Panc1 (cell line): ENCODE data around the gene MICALL2. TPM values are rescaled to one million over a fixed set of nuclear protein-coding genes. Genes with fewer than 3 reads are reported as not detected.

Experiments used
- ATAC-seq: fragments of 200-7000 bp; cut with Tn5 transposase; 2 replicates; pipeline ENCODE4 v1.9.1; 2020; ENCODE audit warnings: mild to moderate bottlenecking, moderate library complexity
- BruUV-seq: library from RNA; stranded (reverse); fragments of 400-500 nt; replicated peaks from 2 replicates; lab custom pipeline; 2021; lab: Mats Ljungman, UMichigan
- CTCF ChIA-PET: fragments of 300-600 bp; sonication (Branson Sonifier 250); formaldehyde crosslinking; loops from one replicate; lab custom pipeline; 2022; ENCODE audit warnings: antibody characterized with exemption; lab: Charles Lee
- POLR2A ChIA-PET: fragments of 300-600 bp; sonication (Branson Sonifier 250); formaldehyde crosslinking; loops from one replicate; lab custom pipeline; 2022; ENCODE audit warnings: antibody characterized with exemption; lab: Charles Lee
- DNase-seq: peaks from one replicate; pipeline ENCODE4 v3.0.0-alpha.2; 2010; ENCODE audit warnings: low read depth, low spot score
- H3K27ac ChIP-seq: 2 replicates; pipeline ENCODE4 v1.5.1; 2011; ENCODE audit warnings: mild to moderate bottlenecking, low read length, inconsistent platforms
- H3K27me3 ChIP-seq: fragments of 200-500 bp; sonication (Bioruptor generic); 2 replicates; pipeline ENCODE4 v1.6.0; 2014; ENCODE audit warnings: low read length, inconsistent platforms; ENCODE audit not compliant: control insufficient read depth, insufficient read depth
- H3K36me3 ChIP-seq: fragments of 200-500 bp; sonication (Bioruptor generic); 2 replicates; pipeline ENCODE4 v1.5.1; 2014; ENCODE audit warnings: inconsistent platforms, mild to moderate bottlenecking, low read length, moderate library complexity; ENCODE audit not compliant: control insufficient read depth, insufficient read depth
- H3K4me1 ChIP-seq: 2 replicates; pipeline ENCODE4 v1.5.1; 2011; ENCODE audit warnings: inconsistent platforms, mild to moderate bottlenecking, low read length, moderate library complexity; ENCODE audit not compliant: control insufficient read depth, insufficient read depth
- H3K4me3 ChIP-seq, 2 experiments: 2 replicates each; pipeline ENCODE4 v1.5.1; 2011 to 2012; ENCODE audit warnings: low read depth in 2 of 2, low read length in 2 of 2, mild to moderate bottlenecking in 2 of 2, inconsistent platforms in 1 of 2, moderate library complexity in 1 of 2
- H3K9me3 ChIP-seq: fragments of 200-500 bp; sonication (Bioruptor generic); 2 replicates; pipeline ENCODE4 v1.5.1; 2014; ENCODE audit warnings: low read depth, mild to moderate bottlenecking, inconsistent platforms, low read length, moderate library complexity; ENCODE audit not compliant: control insufficient read depth, insufficient read depth
- POLR2AphosphoS5 ChIP-seq: IDR thresholded peaks from 2 replicates; pipeline ENCODE4 v1.6.1; 2012; ENCODE audit warnings: mild to moderate bottlenecking, low read depth, low read length, moderate library complexity
- SIN3A ChIP-seq: IDR thresholded peaks from 2 replicates; pipeline ENCODE4 v1.6.1; 2012; ENCODE audit warnings: low read depth, mild to moderate bottlenecking, low read length, moderate library complexity, borderline replicate concordance; ENCODE audit not compliant: insufficient read depth
- TCF7L2 ChIP-seq: IDR thresholded peaks from 2 replicates; pipeline ENCODE4 v1.6.1; 2011; ENCODE audit warnings: mild to moderate bottlenecking, low read depth, low read length, inconsistent platforms
- in situ Hi-C: cut with HindIII; loops from 2 replicates; pipeline ENCODE4 v1.10.0; 2016; ENCODE audit warnings: low sequenced_read_pairs, low pct_unique_long_range_greater_than_20kb
- intact Hi-C: fragments of 100-400 bp; cut with micrococcal nuclease; formaldehyde crosslinking; loops from one replicate; pipeline ENCODE4 v1.10.0; 2022; ENCODE audit not compliant: unreplicated experiment
- total RNA-seq: library from RNA; stranded (reverse); gene quantifications from one replicate; pipeline ENCODE4 v1.2.1, GENCODE V29; 2021; ENCODE audit not compliant: unreplicated experiment
- TF ChIP-seq, protein P1 (sequence below): fragments of 450-650 bp; IDR thresholded peaks from 2 replicates; pipeline ENCODE4 v1.5.1; 2017; ENCODE audit warnings: mild to moderate bottlenecking
- TF ChIP-seq, protein P2 (sequence below), 2 experiments: IDR thresholded peaks; 2 replicates each; pipeline ENCODE4 v1.6.1; 2011 to 2012; ENCODE audit warnings: low read depth in 2 of 2, control low read depth in 1 of 2, low read length in 1 of 2, mild to moderate bottlenecking in 1 of 2, moderate library complexity in 1 of 2; ENCODE audit not compliant: insufficient read depth in 1 of 2

The MICALL2 gene
- total RNA-seq, 1 experiment from 2014 or later, result 144 TPM

DNA sequence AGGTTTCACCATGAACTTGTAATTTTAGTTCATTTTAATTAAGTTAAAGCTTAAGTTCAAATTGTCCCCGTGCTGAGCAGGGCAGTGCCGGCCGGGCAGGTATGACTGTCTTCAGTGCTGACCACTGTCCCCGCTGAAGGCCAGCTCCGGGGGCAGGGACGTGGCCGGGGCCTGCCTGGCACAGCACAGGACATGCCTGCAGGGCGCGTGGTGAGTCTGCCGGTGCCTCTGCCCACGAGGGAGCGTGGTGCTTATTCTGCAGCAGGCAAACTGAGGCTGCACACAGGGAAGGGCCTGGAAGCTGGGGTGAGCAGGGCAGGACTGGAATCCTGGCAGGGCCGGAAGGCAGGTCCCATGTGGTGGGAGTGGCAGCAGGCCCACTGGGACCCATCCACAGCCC lies 9.8 kb downstream of the MICALL2 start:
- Histone ChIP-seq H3K36me3 (no peaks in the 10 kb centered on the region; the same call in 1 of the 2 replicates), H3K4me3 (no peak overlapping the region), H3K27me3 (no peaks in the 10 kb centered on the region), H3K9me3 (no peaks in the 10 kb centered on the region), H3K4me1 (peaks cover 82% of the 10 kb centered on the region), H3K27ac (peak overlapping the region; percentile 81)
- CTCF ChIA-PET, result interaction anchor here (1.5 kb wide), 1 partner anchor 25 kb away, joined by 3 read pairs; no protein-coding TSS in a partner anchor
- no TSS peak for BruUV-seq
- POLR2A ChIA-PET, result no interaction called here
- ATAC-seq, result no peak
- TF ChIP-seq, protein P1, sequence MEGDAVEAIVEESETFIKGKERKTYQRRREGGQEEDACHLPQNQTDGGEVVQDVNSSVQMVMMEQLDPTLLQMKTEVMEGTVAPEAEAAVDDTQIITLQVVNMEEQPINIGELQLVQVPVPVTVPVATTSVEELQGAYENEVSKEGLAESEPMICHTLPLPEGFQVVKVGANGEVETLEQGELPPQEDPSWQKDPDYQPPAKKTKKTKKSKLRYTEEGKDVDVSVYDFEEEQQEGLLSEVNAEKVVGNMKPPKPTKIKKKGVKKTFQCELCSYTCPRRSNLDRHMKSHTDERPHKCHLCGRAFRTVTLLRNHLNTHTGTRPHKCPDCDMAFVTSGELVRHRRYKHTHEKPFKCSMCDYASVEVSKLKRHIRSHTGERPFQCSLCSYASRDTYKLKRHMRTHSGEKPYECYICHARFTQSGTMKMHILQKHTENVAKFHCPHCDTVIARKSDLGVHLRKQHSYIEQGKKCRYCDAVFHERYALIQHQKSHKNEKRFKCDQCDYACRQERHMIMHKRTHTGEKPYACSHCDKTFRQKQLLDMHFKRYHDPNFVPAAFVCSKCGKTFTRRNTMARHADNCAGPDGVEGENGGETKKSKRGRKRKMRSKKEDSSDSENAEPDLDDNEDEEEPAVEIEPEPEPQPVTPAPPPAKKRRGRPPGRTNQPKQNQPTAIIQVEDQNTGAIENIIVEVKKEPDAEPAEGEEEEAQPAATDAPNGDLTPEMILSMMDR, result no peak
- TF ChIP-seq POLR2AphosphoS5, result no peak
- no peak for TF ChIP-seq TCF7L2
- TF ChIP-seq, protein P2, sequence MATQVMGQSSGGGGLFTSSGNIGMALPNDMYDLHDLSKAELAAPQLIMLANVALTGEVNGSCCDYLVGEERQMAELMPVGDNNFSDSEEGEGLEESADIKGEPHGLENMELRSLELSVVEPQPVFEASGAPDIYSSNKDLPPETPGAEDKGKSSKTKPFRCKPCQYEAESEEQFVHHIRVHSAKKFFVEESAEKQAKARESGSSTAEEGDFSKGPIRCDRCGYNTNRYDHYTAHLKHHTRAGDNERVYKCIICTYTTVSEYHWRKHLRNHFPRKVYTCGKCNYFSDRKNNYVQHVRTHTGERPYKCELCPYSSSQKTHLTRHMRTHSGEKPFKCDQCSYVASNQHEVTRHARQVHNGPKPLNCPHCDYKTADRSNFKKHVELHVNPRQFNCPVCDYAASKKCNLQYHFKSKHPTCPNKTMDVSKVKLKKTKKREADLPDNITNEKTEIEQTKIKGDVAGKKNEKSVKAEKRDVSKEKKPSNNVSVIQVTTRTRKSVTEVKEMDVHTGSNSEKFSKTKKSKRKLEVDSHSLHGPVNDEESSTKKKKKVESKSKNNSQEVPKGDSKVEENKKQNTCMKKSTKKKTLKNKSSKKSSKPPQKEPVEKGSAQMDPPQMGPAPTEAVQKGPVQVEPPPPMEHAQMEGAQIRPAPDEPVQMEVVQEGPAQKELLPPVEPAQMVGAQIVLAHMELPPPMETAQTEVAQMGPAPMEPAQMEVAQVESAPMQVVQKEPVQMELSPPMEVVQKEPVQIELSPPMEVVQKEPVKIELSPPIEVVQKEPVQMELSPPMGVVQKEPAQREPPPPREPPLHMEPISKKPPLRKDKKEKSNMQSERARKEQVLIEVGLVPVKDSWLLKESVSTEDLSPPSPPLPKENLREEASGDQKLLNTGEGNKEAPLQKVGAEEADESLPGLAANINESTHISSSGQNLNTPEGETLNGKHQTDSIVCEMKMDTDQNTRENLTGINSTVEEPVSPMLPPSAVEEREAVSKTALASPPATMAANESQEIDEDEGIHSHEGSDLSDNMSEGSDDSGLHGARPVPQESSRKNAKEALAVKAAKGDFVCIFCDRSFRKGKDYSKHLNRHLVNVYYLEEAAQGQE (IDR thresholded peaks at IDR 0.05; ENCODE audit: insufficient read depth in 1 of 2, low read depth in 2 of 2, low read length in 1 of 2), result no peak
- no peak for TF ChIP-seq SIN3A
- no peak for DNase-seq
- intact Hi-C loops (no loop called here), in situ Hi-C loops (no loop called here)

DNA sequence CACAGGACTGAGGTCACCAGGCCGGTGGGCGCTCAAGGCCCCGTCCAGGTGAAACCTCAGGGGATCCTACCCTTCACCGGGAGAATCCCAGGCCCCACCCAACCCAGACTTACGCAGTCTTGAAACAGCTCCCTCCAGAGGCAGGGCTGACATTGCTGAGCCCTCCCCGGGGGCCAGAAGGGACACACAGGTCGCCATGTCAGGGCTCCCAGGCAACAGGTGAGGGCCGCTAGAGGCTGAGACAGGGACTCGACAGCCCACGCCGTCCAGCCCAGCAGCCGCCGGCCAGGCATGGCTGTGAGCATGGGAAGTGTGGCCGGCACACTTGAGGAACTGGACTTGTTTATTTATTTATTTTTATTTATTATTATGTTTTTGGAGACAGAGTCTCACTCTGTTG lies 10.3 kb downstream of the MICALL2 start:
- ATAC-seq (no peak), DNase-seq (no peak)
- CTCF ChIA-PET, result interaction anchor here (0.8 to 1.5 kb wide), 2 partner anchors 9 to 25 kb away, joined by 3 read pairs; no protein-coding TSS in a partner anchor
- intact Hi-C loops (no loop called here), in situ Hi-C loops (no loop called here)
- Histone ChIP-seq H3K4me1 (peaks cover 76% of the 10 kb centered on the region), H3K27me3 (no peaks in the 10 kb centered on the region), H3K9me3 (no peaks in the 10 kb centered on the region), H3K27ac (peak overlapping the region; percentile 48; the same call in 1 of the 2 replicates), H3K4me3 (no peak overlapping the region), H3K36me3 (no peaks in the 10 kb centered on the region; the same call in 1 of the 2 replicates)
- BruUV-seq, result no TSS peak
- POLR2A ChIA-PET, result no interaction called here
- TF ChIP-seq POLR2AphosphoS5 (no peak), TCF7L2 (no peak), SIN3A (no peak)
- TF ChIP-seq, protein P1, result no peak
- TF ChIP-seq, protein P2 (IDR thresholded peaks at IDR 0.05; ENCODE audit: insufficient read depth in 1 of 2, low read depth in 2 of 2, low read length in 1 of 2), result no peak
